GM21723 (cell line): ENCODE results near the gene OGFR.

ENCODE experiments used
- ATAC-seq: cut with Tn5 transposase; IDR thresholded peaks from one replicate; pipeline ENCODE4 v1.9.1; 2021; ENCODE audit warnings: mild to moderate bottlenecking, moderate library complexity; ENCODE audit not compliant: unreplicated experiment

OGFR gene

DNA sequence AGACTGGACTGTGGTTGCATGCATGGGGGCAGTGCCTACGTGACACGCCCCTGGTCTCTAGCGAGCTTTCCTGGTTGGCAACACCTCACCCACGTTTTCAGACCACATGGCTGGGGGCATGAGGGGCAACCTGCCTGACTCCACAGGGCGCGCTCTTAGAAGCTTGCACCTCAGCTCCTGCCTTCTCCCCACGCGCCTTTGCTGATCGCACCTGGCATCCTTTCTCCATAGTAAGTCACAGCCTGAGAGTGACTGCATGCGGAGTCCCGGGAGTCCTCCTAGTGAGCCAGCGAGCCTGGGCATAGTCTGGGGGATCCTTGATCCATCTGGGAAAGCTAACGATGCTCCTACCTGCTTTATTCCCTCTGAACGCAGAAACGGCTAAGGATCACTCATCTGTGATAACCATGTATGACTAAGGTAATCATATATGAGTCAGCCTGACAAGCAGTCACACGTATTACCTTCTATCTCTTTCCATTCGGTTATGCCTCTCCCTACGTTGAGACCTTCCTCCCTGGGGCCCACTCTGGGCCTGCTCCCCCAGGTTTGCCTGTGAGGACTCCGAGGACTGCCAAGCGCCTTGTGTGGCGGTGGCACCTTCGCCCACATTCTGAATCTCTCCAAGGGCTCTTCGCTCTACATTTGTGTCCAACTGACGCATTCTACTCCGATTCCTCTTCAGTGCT, 52.4 kb downstream of the OGFR start:
- no peak for ATAC-seq

DNA sequence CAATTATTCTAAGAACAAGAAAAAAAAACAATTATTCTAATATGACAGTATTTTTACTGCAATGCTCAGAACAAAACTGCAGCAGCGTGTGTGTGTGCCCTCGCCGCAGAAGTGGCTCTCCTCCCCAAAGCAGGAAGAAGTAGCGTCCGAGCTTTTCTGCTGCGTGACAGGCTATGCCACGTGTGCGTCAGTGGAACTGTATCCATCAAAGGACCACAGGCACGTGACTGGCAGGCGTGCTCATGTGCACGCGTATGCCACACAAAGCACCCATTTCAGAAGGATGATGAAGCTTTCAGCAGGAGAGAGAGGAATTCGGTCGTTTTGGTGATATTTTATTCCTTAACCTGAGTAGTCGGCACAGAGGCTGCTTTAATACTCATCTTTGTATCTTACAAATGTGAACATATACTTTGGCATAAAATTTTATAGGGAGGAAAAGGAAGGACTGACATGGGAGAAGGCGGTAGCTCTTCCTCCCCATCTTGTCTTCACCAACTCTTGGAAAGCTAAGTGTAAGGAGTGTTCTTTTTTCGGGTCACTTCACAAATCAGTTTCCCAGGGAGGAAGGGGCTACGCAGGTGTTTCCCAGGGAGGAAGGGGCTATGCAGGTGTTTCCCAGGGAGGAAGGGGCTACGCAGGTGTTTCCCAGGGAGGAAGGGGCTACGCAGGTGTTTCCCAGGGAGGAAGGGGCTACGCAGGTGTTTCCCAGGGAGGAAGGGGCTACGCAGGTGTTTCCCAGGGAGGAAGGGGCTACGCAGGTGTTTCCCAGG, 53.6 kb downstream of the OGFR start:
- ATAC-seq = no peak

DNA sequence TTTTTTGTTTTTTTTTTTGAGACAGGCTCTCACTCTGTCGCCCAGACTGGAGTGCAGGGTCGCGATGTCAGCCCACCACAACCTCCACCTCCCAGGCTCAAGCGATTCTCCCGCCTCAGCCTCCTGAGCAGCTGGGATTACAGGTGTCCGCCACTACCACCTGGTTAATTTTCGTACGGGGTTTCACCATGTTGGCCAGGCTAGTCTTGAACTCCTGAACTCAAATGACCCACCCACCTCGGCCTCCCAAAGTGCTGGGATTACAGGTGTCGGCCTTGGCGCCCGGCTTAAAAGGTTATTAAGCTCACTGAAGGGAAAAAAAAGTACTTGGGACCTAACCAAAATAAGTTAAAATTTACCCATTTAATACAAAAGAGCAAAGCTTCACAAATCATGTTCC, 55.1 kb downstream of the OGFR start:
- ATAC-seq = no peak

DNA sequence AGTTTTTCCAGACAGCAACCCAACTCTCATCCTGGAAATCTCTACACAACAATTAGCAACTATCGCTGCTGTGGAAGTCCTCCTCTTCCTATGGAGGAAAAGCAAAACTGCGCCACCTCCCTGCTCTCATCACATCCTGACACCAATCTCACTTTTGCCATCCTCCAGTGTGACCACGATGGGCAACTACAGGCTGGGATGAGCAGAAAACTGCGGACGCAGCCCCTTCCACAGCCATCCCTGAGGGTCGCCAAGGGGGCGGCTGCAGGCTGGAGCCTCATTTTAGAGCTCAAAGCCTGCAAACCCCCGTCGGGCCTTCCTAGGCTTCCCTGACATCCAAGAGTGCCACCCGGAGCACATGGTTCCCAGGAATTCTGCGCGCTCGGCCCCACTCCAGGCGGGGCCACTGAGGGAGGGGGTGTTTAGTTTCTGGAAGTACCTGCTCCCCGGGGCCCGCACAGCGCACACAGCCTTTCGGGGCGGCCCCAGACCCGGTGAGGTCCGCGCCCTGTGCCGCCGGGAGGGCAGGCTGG, 55.8 kb downstream of the OGFR start:
- no peak for ATAC-seq

DNA sequence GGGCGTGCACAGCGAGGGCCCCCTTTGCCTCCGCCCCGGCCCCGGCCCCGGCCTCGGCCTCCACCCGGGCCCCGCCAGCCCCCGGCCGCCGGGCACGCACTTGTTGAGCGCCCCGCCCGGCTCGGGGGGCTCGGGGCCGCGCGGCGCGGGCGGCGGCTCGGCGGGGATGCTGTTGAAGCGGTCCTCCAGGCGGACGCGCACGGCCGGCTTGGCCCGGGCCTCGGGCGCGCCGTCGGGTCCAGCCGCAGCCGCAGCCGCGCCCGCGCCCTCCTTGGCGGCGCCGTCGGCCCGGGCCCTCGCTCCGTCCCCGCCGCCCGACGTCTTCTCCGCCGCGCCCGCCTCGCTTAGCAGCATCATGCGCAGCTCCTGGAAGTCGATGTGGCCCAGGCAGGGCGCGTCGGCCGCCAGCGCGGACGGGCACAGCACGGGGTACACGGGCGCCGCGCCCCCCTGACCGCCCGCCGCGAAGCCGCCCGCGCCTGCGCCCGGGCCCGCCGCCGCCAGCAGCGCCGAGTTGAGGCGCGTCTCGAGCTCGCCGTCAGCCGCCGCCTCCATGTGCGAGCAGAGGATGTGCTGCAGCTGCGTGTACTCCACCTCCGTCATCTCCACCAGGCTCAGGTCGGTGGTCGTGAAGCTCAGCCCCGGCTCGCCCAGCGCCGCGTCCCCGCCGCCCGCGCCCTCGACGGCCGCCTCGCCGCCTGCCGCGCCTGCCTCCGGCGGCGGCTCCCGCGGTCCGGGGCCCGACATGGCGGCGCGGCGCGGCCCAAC, 56.5 kb downstream of the OGFR start:
- ATAC-seq = peak; percentile 41

DNA sequence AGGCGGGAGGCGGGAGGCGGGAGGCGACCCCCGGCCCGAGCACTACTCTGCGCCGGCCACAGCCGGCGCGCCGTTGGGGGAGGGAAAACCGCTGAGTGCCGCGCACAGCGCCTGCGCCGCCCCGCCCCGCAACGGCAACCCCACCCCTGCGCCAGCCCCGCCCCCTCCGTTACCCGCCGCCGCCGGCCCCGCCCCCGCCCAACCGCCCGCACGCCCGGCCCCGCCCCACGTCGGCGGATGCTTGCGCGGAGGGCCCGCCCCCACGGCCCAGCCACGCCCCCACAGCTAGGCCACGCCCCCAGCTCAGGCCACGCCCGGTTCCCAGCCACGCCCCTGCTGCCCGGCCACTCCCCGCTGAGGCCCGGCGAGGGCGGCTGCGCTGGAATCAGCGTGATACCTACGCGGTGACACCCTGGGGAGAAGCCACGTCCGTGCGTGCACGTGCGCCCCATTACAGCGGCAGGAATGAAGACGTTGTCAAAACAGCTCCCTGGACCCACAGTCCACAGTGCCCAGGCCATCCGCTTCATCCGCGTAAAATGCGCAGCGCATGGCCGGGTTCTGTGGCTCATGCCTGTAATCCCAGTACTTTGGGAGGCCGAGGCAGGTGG, 57.2 kb downstream of the OGFR start, which contains the start of gene TCFL5:
Gene TCFL5 (minus strand): TSS at position 97 of the 611 bp plus-strand sequence. CDS start 152 bp downstream, outside the sequence.
- peak; percentile 59 for ATAC-seq
